ENCODE data around the gene SCFD2. TPM values are rescaled to one million over a fixed set of nuclear protein-coding genes. Genes with fewer than 3 reads are reported as not detected.
A peak's percentile ranks its signal among the peaks of the same experiment; 100 is the strongest.

The SCFD2 gene
- total and polyA plus RNA-seq, 2 donors, result 5.0 to 12.1 TPM

DNA sequence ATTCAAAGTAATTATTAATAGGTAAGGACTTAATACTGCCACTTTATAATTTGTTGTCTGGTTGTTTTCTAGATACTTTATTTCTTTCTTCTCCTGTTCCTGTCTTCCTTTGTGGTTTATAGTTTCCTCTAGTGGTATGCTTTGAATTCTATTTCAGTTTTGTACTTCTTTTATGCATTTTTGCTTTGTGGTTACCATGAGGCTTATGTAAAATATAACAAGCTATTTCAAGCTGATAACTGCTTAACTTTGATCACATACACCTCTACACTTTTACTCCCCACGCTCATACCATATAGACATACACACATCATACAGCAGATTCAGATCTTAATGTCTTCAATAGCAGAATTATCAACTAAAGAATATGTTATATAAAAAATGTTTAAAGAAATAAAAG is 192.3 kb downstream of the SCFD2 start:
- Histone ChIP-seq H3K27ac (ENCODE audit: low read depth in 1 of 2, low read length in 1 of 2) (no peak overlapping the region), H3K9me3 (ENCODE audit: control insufficient read depth in 2 of 2, insufficient read depth in 1 of 2, low read length in 1 of 2) (peaks cover 0 to 10% of the 10 kb centered on the region in 2 donors), H3K36me3 (ENCODE audit: control insufficient read depth in 2 of 2, insufficient read depth in 2 of 2, low read length in 1 of 2) (no peaks in the 10 kb centered on the region), H3K27me3 (ENCODE audit: control insufficient read depth in 2 of 2, insufficient read depth in 1 of 2, low read length in 1 of 2) (no peaks in the 10 kb centered on the region), H3K4me1 (ENCODE audit: control insufficient read depth in 2 of 2, insufficient read depth in 2 of 2, low read length in 2 of 2) (no peaks in the 10 kb centered on the region), H3K4me3 (ENCODE audit: low read length in 2 of 2) (no peak overlapping the region)
- 16% methylated on average over 1 of the region's 1 CpG for WGBS
- peak in 2 of 9 donors; percentile 8 to 26 for DNase-seq (ENCODE audit: low read depth in 6 of 9, low spot score in 9 of 9)

DNA sequence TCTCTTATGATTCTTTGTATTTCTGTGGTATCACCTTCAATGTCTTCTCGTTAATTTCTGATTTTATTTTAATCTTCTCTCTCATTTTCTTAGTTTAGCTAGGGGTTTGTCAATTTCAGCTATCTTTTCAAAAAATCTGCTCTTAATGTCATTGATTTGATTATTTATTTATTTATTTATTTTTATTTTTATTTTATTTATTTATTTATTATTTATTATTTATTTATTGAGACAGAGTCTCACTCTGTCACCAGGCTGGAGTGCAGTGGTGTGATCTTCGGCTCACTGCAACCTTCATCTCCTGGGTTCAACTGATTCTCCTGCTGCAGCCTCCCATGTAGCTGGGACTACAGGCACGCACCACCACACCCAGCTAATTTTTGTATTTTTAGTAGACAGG is 194.1 kb downstream of the SCFD2 start:
- H3K36me3 ChIP-seq (ENCODE audit: control insufficient read depth in 2 of 2, insufficient read depth in 2 of 2, low read length in 1 of 2), result no peaks in the 10 kb centered on the region
- 97% methylated on average over 3 of the region's 3 CpGs for WGBS
- no peaks in the 10 kb centered on the region for H3K9me3 ChIP-seq (ENCODE audit: control insufficient read depth in 2 of 2, insufficient read depth in 1 of 2, low read length in 1 of 2)
- no peak for DNase-seq (ENCODE audit: low read depth in 6 of 9, low spot score in 9 of 9)
- H3K27ac ChIP-seq (ENCODE audit: low read depth in 1 of 2, low read length in 1 of 2), result no peak overlapping the region
- H3K4me1 ChIP-seq (ENCODE audit: control insufficient read depth in 2 of 2, insufficient read depth in 2 of 2, low read length in 2 of 2), result no peaks in the 10 kb centered on the region
- H3K4me3 ChIP-seq (ENCODE audit: low read length in 2 of 2), result no peak overlapping the region
- no peaks in the 10 kb centered on the region for H3K27me3 ChIP-seq (ENCODE audit: control insufficient read depth in 2 of 2, insufficient read depth in 1 of 2, low read length in 1 of 2)

DNA sequence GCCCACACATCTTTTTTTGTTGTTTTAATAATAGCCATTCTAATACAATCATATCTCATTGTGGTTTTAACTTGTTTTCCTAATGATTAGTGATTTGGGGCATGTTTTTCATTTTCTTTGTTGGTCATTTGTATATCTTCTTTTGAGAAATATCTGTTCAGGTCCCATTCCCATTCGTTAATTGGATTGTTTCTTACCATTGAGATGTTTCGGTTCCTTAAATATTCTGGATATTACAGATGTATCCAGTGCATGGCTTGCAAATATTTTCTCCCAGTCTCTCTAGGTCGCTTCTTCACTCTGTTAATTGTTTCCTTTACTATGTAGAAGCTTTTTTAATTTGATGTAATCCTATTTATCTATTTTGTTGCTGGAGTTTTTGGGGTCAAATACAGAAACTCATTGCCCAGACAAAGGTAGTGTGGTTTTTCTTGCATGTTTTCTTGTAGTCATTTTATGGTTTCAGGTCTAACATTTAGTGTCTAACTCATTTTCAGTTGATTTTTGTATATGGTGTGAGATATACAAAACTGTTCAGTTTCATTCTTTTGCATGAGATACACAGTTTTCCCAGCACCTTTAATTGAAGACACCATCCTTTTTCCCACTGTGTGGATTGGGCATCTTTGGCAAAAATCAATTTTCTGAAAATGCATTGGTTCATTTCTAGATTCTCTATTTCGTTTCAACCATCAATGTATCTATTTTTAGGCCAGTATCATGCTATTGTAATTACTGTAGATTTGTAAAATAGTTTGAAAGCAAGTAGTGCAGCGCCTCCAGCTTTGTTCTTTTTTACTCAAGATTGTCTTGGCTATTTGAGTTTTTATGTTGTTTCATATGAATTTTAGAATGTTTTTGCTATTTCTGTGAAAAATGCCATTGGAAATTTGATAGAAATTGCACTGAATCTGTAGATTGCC is 195.9 kb downstream of the SCFD2 start:
- Histone ChIP-seq H3K27me3 (ENCODE audit: control insufficient read depth in 2 of 2, insufficient read depth in 1 of 2, low read length in 1 of 2) (no peaks in the 10 kb centered on the region), H3K36me3 (ENCODE audit: control insufficient read depth in 2 of 2, insufficient read depth in 2 of 2, low read length in 1 of 2) (no peaks in the 10 kb centered on the region), H3K4me3 (ENCODE audit: low read length in 2 of 2) (no peak overlapping the region), H3K4me1 (ENCODE audit: control insufficient read depth in 2 of 2, insufficient read depth in 2 of 2, low read length in 2 of 2) (no peaks in the 10 kb centered on the region), H3K9me3 (ENCODE audit: control insufficient read depth in 2 of 2, insufficient read depth in 1 of 2, low read length in 1 of 2) (no peaks in the 10 kb centered on the region), H3K27ac (ENCODE audit: low read depth in 1 of 2, low read length in 1 of 2) (no peak overlapping the region)
- DNase-seq (ENCODE audit: low read depth in 6 of 9, low spot score in 9 of 9), result no peak
- 96% methylated on average over 5 of the region's 5 CpGs for WGBS

DNA sequence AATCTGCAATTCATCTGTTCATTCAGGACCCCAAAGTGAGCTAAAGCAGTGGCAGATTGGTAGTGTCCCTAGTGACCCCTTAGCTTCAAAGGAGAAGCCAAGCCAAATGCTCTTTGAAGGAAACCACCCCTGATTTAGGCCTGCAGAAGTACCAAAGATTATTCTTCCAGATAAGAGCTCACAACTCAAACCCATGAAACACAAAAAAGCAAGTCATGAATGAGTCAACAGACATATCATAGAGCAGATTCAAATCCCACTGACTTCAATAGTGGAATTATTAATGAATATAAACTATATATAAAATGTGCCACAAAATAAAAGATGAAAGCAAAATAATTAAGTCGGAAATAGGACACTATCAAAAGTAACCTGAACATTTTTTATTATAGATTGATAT is 197.6 kb downstream of the SCFD2 start:
- WGBS, result 95% methylated on average over 1 of the region's 1 CpG
- no peaks in the 10 kb centered on the region for H3K27me3 ChIP-seq (ENCODE audit: control insufficient read depth in 2 of 2, insufficient read depth in 1 of 2, low read length in 1 of 2)
- H3K36me3 ChIP-seq (ENCODE audit: control insufficient read depth in 2 of 2, insufficient read depth in 2 of 2, low read length in 1 of 2), result no peaks in the 10 kb centered on the region
- no peak overlapping the region for H3K4me3 ChIP-seq (ENCODE audit: low read length in 2 of 2)
- no peaks in the 10 kb centered on the region for H3K4me1 ChIP-seq (ENCODE audit: control insufficient read depth in 2 of 2, insufficient read depth in 2 of 2, low read length in 2 of 2)
- no peak for DNase-seq (ENCODE audit: low read depth in 6 of 9, low spot score in 9 of 9)
- H3K27ac ChIP-seq (ENCODE audit: low read depth in 1 of 2, low read length in 1 of 2), result no peak overlapping the region
- H3K9me3 ChIP-seq (ENCODE audit: control insufficient read depth in 2 of 2, insufficient read depth in 1 of 2, low read length in 1 of 2), result no peaks in the 10 kb centered on the region

DNA sequence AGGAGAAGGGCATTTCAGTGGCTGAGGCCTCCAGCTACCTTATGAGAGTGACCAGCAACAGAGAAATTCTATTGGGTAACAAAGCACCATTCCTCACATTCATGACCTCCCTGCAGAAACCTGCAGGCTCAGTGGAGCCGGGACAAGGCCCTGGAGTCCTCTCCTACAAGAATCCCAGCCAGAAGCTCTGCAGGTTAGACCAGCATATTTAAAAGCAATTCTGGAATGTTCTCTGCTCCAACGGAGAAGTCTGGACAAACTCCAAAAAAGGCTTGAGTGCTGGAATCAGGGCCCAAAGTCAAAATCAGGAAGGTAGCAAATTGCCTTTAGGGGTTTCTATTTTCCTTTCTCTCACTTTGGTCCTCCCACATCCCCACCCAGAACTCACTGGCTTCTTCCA is 202.9 kb downstream of the SCFD2 start:
- DNase-seq (ENCODE audit: low read depth in 6 of 9, low spot score in 9 of 9), result no peak
- WGBS, result 96% methylated on average over 2 of the region's 2 CpGs
- Histone ChIP-seq H3K27ac (ENCODE audit: low read depth in 1 of 2, low read length in 1 of 2) (no peak overlapping the region), H3K36me3 (ENCODE audit: control insufficient read depth in 2 of 2, insufficient read depth in 2 of 2, low read length in 1 of 2) (no peaks in the 10 kb centered on the region), H3K9me3 (ENCODE audit: control insufficient read depth in 2 of 2, insufficient read depth in 1 of 2, low read length in 1 of 2) (no peaks in the 10 kb centered on the region), H3K4me1 (ENCODE audit: control insufficient read depth in 2 of 2, insufficient read depth in 2 of 2, low read length in 2 of 2) (no peaks in the 10 kb centered on the region), H3K4me3 (ENCODE audit: low read length in 2 of 2) (no peak overlapping the region), H3K27me3 (ENCODE audit: control insufficient read depth in 2 of 2, insufficient read depth in 1 of 2, low read length in 1 of 2) (no peaks in the 10 kb centered on the region)

DNA sequence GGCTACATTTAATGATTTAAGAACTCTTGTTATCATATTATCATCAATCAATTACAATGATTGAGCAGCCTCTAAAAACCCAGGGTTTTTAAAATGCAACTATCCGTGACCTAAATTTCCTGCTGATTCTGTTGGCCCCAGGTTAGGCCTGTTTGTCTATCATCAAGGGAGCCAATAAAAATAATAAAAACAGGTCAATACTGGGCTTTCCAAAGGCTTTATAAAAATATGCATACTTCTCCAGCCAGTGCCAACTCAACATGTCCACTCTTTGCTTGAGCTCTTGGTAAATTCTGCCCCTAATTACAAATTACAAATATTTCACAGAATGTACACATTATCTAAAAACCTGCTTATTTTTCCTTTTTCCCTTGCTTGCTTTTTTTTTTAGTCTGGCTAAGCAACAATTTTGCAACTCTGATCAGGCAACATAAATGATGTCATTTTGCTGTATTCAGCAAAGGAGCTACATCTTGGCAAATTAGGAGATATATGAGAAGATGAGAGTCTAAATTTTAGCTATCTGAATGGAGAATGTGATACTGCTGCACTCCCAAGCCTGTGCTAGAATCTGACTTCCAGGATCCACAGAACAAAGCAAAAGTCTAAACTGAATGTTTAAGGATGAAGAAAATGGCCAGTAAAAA is 204.0 kb downstream of the SCFD2 start:
- no peak overlapping the region for H3K4me3 ChIP-seq (ENCODE audit: low read length in 2 of 2)
- WGBS, result 94% methylated on average over 1 of the region's 1 CpG
- H3K9me3 ChIP-seq (ENCODE audit: control insufficient read depth in 2 of 2, insufficient read depth in 1 of 2, low read length in 1 of 2), result no peaks in the 10 kb centered on the region
- H3K27me3 ChIP-seq (ENCODE audit: control insufficient read depth in 2 of 2, insufficient read depth in 1 of 2, low read length in 1 of 2), result no peaks in the 10 kb centered on the region
- no peak overlapping the region for H3K27ac ChIP-seq (ENCODE audit: low read depth in 1 of 2, low read length in 1 of 2)
- no peaks in the 10 kb centered on the region for H3K36me3 ChIP-seq (ENCODE audit: control insufficient read depth in 2 of 2, insufficient read depth in 2 of 2, low read length in 1 of 2)
- DNase-seq (ENCODE audit: low read depth in 6 of 9, low spot score in 9 of 9), result no peak
- H3K4me1 ChIP-seq (ENCODE audit: control insufficient read depth in 2 of 2, insufficient read depth in 2 of 2, low read length in 2 of 2), result no peaks in the 10 kb centered on the region

DNA sequence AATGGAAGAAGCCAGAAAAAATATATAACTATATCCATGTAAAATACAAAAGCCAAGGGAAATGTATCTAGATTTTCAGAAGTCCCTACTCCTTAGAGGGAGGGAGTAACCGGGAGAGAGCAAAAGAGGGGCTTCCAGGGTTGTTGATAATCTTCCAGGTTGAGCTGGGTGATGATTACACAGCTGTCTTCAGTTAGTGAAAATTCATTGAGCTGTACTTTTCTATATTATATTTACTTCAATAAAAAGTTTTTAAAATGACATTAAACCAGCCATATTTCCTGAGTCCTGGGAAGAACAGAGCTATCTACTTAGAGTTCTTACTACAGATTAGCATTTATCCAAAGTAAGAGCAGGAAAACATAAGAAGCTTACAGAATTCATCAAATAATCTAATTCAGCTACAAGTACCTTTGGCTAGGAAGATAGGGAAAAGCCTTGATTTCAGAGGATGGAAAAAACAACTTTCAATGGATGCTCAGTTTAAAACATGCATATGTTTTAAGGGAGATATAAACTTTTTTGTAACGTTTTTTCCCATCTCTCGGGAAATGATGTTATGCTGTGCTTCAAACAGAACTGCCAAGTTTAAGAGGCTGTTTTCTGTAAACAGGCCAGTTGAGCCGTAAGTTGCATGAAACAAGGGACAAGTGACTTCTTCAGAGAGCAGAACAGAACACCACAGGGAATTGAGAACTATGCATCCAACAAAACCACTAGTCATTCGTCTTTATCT is 204.6 kb downstream of the SCFD2 start:
- Histone ChIP-seq H3K4me1 (ENCODE audit: control insufficient read depth in 2 of 2, insufficient read depth in 2 of 2, low read length in 2 of 2) (no peaks in the 10 kb centered on the region), H3K4me3 (ENCODE audit: low read length in 2 of 2) (no peak overlapping the region), H3K36me3 (ENCODE audit: control insufficient read depth in 2 of 2, insufficient read depth in 2 of 2, low read length in 1 of 2) (no peaks in the 10 kb centered on the region), H3K9me3 (ENCODE audit: control insufficient read depth in 2 of 2, insufficient read depth in 1 of 2, low read length in 1 of 2) (no peaks in the 10 kb centered on the region), H3K27ac (ENCODE audit: low read depth in 1 of 2, low read length in 1 of 2) (no peak overlapping the region), H3K27me3 (ENCODE audit: control insufficient read depth in 2 of 2, insufficient read depth in 1 of 2, low read length in 1 of 2) (no peaks in the 10 kb centered on the region)
- WGBS, result 95% methylated on average over 5 of the region's 5 CpGs
- DNase-seq (ENCODE audit: low read depth in 6 of 9, low spot score in 9 of 9), result no peak

DNA sequence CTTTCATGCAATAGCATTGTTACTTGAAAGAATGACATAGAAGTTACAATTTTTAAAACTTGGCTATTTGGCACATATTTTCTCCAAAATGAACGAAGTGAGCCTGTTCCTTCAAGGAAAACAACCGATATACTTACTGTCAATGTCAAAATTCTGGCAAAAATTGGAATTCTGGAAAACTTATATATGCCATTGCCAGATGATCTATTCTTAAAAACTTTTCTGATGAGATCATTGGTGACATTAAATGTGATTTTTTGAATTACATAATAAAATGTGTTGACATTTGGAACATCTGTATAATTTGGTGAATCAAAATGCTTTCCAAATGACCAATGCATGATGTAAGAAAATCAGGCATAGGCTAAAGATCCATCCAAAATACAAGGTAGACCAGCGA is 209.0 kb downstream of the SCFD2 start:
- 95% methylated on average over 3 of the region's 3 CpGs for WGBS
- no peak overlapping the region for H3K4me3 ChIP-seq (ENCODE audit: low read length in 2 of 2)

DNA sequence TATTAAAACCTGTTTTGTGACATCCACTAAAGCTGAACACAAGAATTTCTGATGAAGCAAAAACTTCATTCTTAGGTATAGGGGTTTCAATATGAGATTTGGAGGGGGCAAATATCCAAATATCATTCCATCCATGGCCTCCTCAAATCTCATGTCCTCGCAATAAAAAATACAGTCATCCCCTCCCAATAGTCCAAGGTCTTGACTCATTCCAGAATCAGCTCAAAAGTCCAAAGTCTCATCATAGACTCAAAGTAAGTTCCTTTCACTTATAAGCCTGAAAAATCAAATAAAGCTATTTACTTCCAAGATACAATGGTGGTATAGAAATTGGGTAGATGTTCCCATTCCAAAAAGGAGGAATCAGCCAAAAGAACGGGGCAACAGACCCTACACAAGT is 213.4 kb downstream of the SCFD2 start:
- Histone ChIP-seq H3K27me3 (ENCODE audit: control insufficient read depth in 2 of 2, insufficient read depth in 1 of 2, low read length in 1 of 2) (no peaks in the 10 kb centered on the region), H3K9me3 (ENCODE audit: control insufficient read depth in 2 of 2, insufficient read depth in 1 of 2, low read length in 1 of 2) (no peaks in the 10 kb centered on the region), H3K4me3 (ENCODE audit: low read length in 2 of 2) (no peak overlapping the region), H3K4me1 (ENCODE audit: control insufficient read depth in 2 of 2, insufficient read depth in 2 of 2, low read length in 2 of 2) (no peaks in the 10 kb centered on the region), H3K36me3 (ENCODE audit: control insufficient read depth in 2 of 2, insufficient read depth in 2 of 2, low read length in 1 of 2) (no peaks in the 10 kb centered on the region), H3K27ac (ENCODE audit: low read depth in 1 of 2, low read length in 1 of 2) (no peak overlapping the region)
- no peak for DNase-seq (ENCODE audit: low read depth in 6 of 9, low spot score in 9 of 9)
- WGBS, result 94% methylated on average over 2 of the region's 2 CpGs

More for the DNA sequence above, 209.0 kb downstream of the SCFD2 start:
- Histone ChIP-seq H3K4me1 (ENCODE audit: control insufficient read depth in 2 of 2, insufficient read depth in 2 of 2, low read length in 2 of 2) (no peaks in the 10 kb centered on the region), H3K27ac (ENCODE audit: low read depth in 1 of 2, low read length in 1 of 2) (no peak overlapping the region), H3K9me3 (ENCODE audit: control insufficient read depth in 2 of 2, insufficient read depth in 1 of 2, low read length in 1 of 2) (no peaks in the 10 kb centered on the region), H3K36me3 (ENCODE audit: control insufficient read depth in 2 of 2, insufficient read depth in 2 of 2, low read length in 1 of 2) (no peaks in the 10 kb centered on the region), H3K27me3 (ENCODE audit: control insufficient read depth in 2 of 2, insufficient read depth in 1 of 2, low read length in 1 of 2) (no peaks in the 10 kb centered on the region)
- no peak for DNase-seq (ENCODE audit: low read depth in 6 of 9, low spot score in 9 of 9)
